OCI-LY7 (cell line): ENCODE results near the gene ZFYVE9. TPM values are rescaled to one million over a fixed set of nuclear protein-coding genes. Genes with fewer than 3 reads are reported as not detected.
A peak's percentile ranks its signal among the peaks of the same experiment; 100 is the strongest.
"Not testable (repeated sequence)": the region's sequence is repeated elsewhere in the genome, so short reads cannot be mapped to it uniquely, and the experiment has no call there.

ENCODE experiments used
- Bru-seq: library from RNA; stranded (reverse); fragments of 400-500 nt; gene quantifications from one replicate; lab custom pipeline; 2021; lab: Mats Ljungman, UMichigan
- BruChase-seq, 2 experiments: library from RNA; stranded (reverse); fragments of 400-500 nt; gene quantifications; one replicate each; lab custom pipeline; 2021; lab: Mats Ljungman, UMichigan
- BruUV-seq: library from RNA; stranded (reverse); fragments of 400-500 nt; replicated peaks from 2 replicates; lab custom pipeline; 2021; lab: Mats Ljungman, UMichigan
- CTCF ChIA-PET: fragments of 300-600 bp; sonication (Branson Sonifier 250); formaldehyde crosslinking; loops from one replicate; lab custom pipeline; 2022; ENCODE audit warnings: antibody characterized with exemption; ENCODE audit not compliant: unreplicated experiment; lab: Charles Lee
- POLR2A ChIA-PET: fragments of 300-600 bp; sonication (Branson Sonifier 250); formaldehyde crosslinking; loops from one replicate; lab custom pipeline; 2022; ENCODE audit warnings: antibody characterized with exemption; lab: Charles Lee
- DNase-seq: peaks from one replicate; pipeline ENCODE4 v3.0.0-alpha.2; 2015; ENCODE audit warnings: low spot score
- H2AFZ ChIP-seq: fragments of 200-600 bp; sonication (generic), shearing (Covaris generic); 2 replicates; pipeline ENCODE4 v1.6.1; 2014; ENCODE audit warnings: mild to moderate bottlenecking, antibody characterized with exemption, low read length, moderate library complexity
- H3K27ac ChIP-seq: fragments of 200-600 bp; sonication (generic); 2 replicates; pipeline ENCODE4 v1.5.1; 2014; ENCODE audit warnings: mixed run types, low read depth, mild to moderate bottlenecking, moderate library complexity, low read length, inconsistent platforms; ENCODE audit not compliant: poor library complexity, severe bottlenecking
- H3K36me3 ChIP-seq: fragments of 200-600 bp; sonication (generic); 2 replicates; pipeline ENCODE4 v1.6.1; 2014; ENCODE audit warnings: mild to moderate bottlenecking, antibody characterized with exemption, low read length, moderate library complexity, mixed read lengths; ENCODE audit not compliant: insufficient read depth
- H3K4me1 ChIP-seq: fragments of 200-600 bp; sonication (generic); 2 replicates; pipeline ENCODE4 v1.5.1; 2014; ENCODE audit warnings: mild to moderate bottlenecking, low read length; ENCODE audit not compliant: insufficient read depth, poor library complexity, severe bottlenecking
- H3K4me2 ChIP-seq: fragments of 200-600 bp; sonication (generic); 2 replicates; pipeline ENCODE4 v1.6.1; 2014; ENCODE audit warnings: mild to moderate bottlenecking, low read length
- H3K4me3 ChIP-seq: fragments of 200-600 bp; sonication (generic); 2 replicates; pipeline ENCODE4 v1.5.1; 2014; ENCODE audit warnings: mild to moderate bottlenecking, low read depth, low read length; ENCODE audit not compliant: poor library complexity, severe bottlenecking
- H3K79me2 ChIP-seq: fragments of 200-600 bp; sonication (generic); 2 replicates; pipeline ENCODE4 v1.6.1; 2016; ENCODE audit warnings: low read depth, mild to moderate bottlenecking, low read length, moderate library complexity, mixed read lengths; ENCODE audit not compliant: insufficient read depth
- H3K9me2 ChIP-seq: fragments of 200-600 bp; sonication (generic); 2 replicates; pipeline ENCODE4 v1.6.1; 2016; ENCODE audit warnings: mild to moderate bottlenecking, low read length, mixed read lengths; ENCODE audit not compliant: insufficient read depth
- H3K9me3 ChIP-seq: fragments of 200-600 bp; sonication (generic); 2 replicates; pipeline ENCODE4 v1.6.1; 2014; ENCODE audit warnings: mild to moderate bottlenecking, mixed run types, low read length, mixed read lengths
- H4K20me1 ChIP-seq: fragments of 200-600 bp; sonication (generic); 2 replicates; pipeline ENCODE4 v1.6.1; 2014; ENCODE audit warnings: mild to moderate bottlenecking, antibody characterized with exemption, low read length, moderate library complexity, mixed read lengths; ENCODE audit not compliant: insufficient read depth
- EZH2phosphoT487 ChIP-seq: fragments of 200-600 bp; sonication (generic); IDR thresholded peaks from 2 replicates; pipeline ENCODE4 v1.6.1; 2018; ENCODE audit warnings: low read depth, borderline replicate concordance, mild to moderate bottlenecking, mixed run types, antibody characterized with exemption, low read length, moderate library complexity, mixed read lengths
- intact Hi-C: fragments of 100-400 bp; cut with micrococcal nuclease; formaldehyde crosslinking; loops from one replicate; pipeline ENCODE4 v1.10.0; 2022; ENCODE audit not compliant: unreplicated experiment
- long read RNA-seq: library from polyadenylated mRNA; stranded (forward); transcript quantifications from one replicate; pipeline ENCODE4 v2.0.0, GENCODE V29; 2022
- total RNA-seq, 2 experiments: library from RNA; depleted of rRNA in 1 of 2; stranded (reverse); fragments of >200 nt in 1 of 2; shearing (Covaris generic) in 1 of 2; gene quantifications; 2 replicates each; pipeline ENCODE4 v1.2.3, GENCODE V29; 2014 to 2022
- TF ChIP-seq, protein P1 (sequence below): fragments of 200-600 bp; sonication (generic); conservative IDR thresholded peaks from 2 replicates; pipeline ENCODE4 v1.5.1; 2014; ENCODE audit warnings: mild to moderate bottlenecking, antibody characterized with exemption, low read length, moderate library complexity, mixed read lengths

The ZFYVE9 gene, protein sequence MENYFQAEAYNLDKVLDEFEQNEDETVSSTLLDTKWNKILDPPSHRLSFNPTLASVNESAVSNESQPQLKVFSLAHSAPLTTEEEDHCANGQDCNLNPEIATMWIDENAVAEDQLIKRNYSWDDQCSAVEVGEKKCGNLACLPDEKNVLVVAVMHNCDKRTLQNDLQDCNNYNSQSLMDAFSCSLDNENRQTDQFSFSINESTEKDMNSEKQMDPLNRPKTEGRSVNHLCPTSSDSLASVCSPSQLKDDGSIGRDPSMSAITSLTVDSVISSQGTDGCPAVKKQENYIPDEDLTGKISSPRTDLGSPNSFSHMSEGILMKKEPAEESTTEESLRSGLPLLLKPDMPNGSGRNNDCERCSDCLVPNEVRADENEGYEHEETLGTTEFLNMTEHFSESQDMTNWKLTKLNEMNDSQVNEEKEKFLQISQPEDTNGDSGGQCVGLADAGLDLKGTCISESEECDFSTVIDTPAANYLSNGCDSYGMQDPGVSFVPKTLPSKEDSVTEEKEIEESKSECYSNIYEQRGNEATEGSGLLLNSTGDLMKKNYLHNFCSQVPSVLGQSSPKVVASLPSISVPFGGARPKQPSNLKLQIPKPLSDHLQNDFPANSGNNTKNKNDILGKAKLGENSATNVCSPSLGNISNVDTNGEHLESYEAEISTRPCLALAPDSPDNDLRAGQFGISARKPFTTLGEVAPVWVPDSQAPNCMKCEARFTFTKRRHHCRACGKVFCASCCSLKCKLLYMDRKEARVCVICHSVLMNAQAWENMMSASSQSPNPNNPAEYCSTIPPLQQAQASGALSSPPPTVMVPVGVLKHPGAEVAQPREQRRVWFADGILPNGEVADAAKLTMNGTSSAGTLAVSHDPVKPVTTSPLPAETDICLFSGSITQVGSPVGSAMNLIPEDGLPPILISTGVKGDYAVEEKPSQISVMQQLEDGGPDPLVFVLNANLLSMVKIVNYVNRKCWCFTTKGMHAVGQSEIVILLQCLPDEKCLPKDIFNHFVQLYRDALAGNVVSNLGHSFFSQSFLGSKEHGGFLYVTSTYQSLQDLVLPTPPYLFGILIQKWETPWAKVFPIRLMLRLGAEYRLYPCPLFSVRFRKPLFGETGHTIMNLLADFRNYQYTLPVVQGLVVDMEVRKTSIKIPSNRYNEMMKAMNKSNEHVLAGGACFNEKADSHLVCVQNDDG (N-terminal part only)
- total RNA-seq (2014; rRNA removed; shearing (Covaris generic)) (5.6 and 9.4 TPM in 2 replicates), total RNA-seq (2022) (3.7 and 4.0 TPM in 2 replicates), Bru-seq, nascent RNA (percentile 49 among the genes with signal in this experiment), BruChase-seq, experiment 1, labeled RNA remaining after a 6-hour chase (percentile 45 among the genes with signal in this experiment), BruChase-seq, experiment 2, labeled RNA remaining after a 2-hour chase (percentile 46 among the genes with signal in this experiment)
- long read RNA-seq, partial matches to known transcripts = 1 of 1 reads
- long read RNA-seq, other reads (novel, unspliced or antisense) = 0 of 1 reads

DNA sequence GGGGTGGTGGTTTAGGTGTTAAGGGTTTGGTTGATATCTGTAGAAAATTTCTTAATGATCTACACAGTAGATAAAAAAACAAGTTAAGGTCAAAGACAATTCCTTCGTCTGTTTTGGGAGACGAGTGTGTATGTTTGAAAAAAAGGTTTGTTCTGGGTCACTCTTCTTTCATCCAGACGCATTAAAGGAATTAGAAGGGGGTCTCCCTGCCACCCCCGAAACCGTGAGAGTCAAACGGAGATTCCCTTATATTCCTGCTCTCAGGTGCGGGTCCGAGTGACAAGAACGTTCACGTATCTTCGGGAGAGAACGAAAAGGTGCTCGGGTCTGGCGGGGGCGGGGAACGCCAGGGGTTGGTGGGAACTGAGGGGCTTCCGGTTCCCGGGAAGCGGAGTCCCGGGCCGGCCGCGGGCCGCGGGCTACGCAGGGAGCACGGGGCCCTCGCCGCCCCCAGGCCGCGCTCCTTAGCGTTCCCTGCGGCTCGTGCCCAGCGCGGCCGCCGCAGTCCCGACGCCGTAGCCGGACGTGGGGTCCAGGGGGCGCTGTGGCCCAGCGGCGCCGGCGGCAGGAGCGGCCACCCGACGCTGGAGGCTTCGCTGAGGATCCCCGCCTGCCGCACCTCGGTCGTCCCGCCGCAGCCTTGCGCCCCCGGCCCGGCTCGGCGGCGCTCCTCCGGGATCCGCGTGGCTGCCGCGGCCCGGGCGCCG is at the start of gene ZFYVE9:
Gene ZFYVE9, plus strand, starts transcription at position 577 of the 707 bp plus-strand sequence. CDS start 91,118 bp downstream, outside the sequence.
- no TSS peak for BruUV-seq
- POLR2A ChIA-PET = no interaction called here
- peak within 1 kb of the TSS; percentile 97 for H2AFZ ChIP-seq

DNA sequence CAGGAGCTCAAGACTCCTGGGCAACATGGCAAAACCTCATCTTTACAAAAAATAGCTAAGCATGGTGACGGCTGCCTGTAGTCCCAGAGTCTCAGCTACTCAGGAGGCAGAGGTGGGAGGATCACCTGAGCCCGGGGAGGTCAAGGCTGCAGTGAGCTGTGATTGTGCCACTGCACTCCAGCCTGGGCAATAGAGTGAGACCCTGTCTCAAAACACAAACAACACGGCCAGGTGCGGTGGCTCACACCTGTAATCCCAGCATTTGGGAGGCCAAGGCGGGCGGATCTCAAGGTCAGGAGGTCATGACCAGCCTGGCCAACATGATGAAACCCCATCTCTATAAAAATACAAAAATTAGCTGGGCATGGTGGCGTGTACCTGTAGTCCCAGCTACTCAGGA is 47.6 kb upstream of the ZFYVE9 start:
- H3K4me1 ChIP-seq, H3K4me2 ChIP-seq, H3K4me3 ChIP-seq, DNase-seq, POLR2A ChIA-PET, H4K20me1 ChIP-seq, H3K9me2 ChIP-seq, BruUV-seq, H3K27ac ChIP-seq, H3K9me3 ChIP-seq, H3K79me2 ChIP-seq, CTCF ChIA-PET, H2AFZ ChIP-seq, intact Hi-C loops: not testable (repeated sequence)
- peaks cover 29% of the 10 kb centered on the region for H3K36me3 ChIP-seq

More for the DNA sequence above, at the start of gene ZFYVE9:
- Histone ChIP-seq H3K4me2 (peak within 1 kb of the TSS; percentile 97), H3K4me3 (peak within 1 kb of the TSS; percentile 73), H3K4me1 (peaks cover 38% of the 10 kb centered on the region), H3K27ac (peak within 1 kb of the TSS; percentile 70), H3K9me2 (no peaks in the 10 kb centered on the region), H4K20me1 (no peaks in the 10 kb centered on the region), H3K9me3 (no peaks in the 10 kb centered on the region), H3K36me3 (no peaks in the 10 kb centered on the region), H3K79me2 (peaks cover 24% of the 10 kb centered on the region; the same call in 1 of the 2 replicates)
- peak; percentile 90 for DNase-seq
- TF ChIP-seq EZH2phosphoT487 = no peak
- TF ChIP-seq, protein P1, sequence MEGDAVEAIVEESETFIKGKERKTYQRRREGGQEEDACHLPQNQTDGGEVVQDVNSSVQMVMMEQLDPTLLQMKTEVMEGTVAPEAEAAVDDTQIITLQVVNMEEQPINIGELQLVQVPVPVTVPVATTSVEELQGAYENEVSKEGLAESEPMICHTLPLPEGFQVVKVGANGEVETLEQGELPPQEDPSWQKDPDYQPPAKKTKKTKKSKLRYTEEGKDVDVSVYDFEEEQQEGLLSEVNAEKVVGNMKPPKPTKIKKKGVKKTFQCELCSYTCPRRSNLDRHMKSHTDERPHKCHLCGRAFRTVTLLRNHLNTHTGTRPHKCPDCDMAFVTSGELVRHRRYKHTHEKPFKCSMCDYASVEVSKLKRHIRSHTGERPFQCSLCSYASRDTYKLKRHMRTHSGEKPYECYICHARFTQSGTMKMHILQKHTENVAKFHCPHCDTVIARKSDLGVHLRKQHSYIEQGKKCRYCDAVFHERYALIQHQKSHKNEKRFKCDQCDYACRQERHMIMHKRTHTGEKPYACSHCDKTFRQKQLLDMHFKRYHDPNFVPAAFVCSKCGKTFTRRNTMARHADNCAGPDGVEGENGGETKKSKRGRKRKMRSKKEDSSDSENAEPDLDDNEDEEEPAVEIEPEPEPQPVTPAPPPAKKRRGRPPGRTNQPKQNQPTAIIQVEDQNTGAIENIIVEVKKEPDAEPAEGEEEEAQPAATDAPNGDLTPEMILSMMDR = peak; percentile 69
- intact Hi-C loops = loop anchor here (2.0 to 5.0 kb wide), 2 partner anchors 156 to 495 kb away; no protein-coding TSS in a partner anchor
- CTCF ChIA-PET = no interaction called here
